ENCODE data around the gene TMEM272.

TMEM272 gene

GRCh38 chr13:51844862-51845573 lies at the start of gene TMEM272:
Gene TMEM272 (minus strand): TSS chr13:51845177. CDS start chr13:51838530, 6,647 bp downstream.
- DNase-seq (ENCODE audit: low spot score) = peak; percentile 84

GRCh38 chr13:51894239-51894638 lies 49.3 kb upstream of the TMEM272 start:
- no peak for DNase-seq (ENCODE audit: low spot score)

GRCh38 chr13:51892657-51893056 lies 47.7 kb upstream of the TMEM272 start:
- no peak for DNase-seq (ENCODE audit: low spot score)

- no peak for DNase-seq (ENCODE audit: low spot score)
Measured at GRCh38 chr13:51887468-51887867, 42.5 kb upstream of the TMEM272 start.

- DNase-seq (ENCODE audit: low spot score) = no peak
Measured at GRCh38 chr13:51885651-51886050, 40.7 kb upstream of the TMEM272 start.

GRCh38 chr13:51883226-51883600 lies 38.2 kb upstream of the TMEM272 start:
- DNase-seq (ENCODE audit: low spot score) = no peak

- no peak for DNase-seq (ENCODE audit: low spot score)
Measured at GRCh38 chr13:51882570-51883225, 37.7 kb upstream of the TMEM272 start.

- DNase-seq (ENCODE audit: low spot score) = no peak
Measured at GRCh38 chr13:51881296-51881695, 36.3 kb upstream of the TMEM272 start.

- no peak for DNase-seq (ENCODE audit: low spot score)
Measured at GRCh38 chr13:51879133-51879532, 34.2 kb upstream of the TMEM272 start.

- no peak for DNase-seq (ENCODE audit: low spot score)
Measured at GRCh38 chr13:51874651-51875050, 29.7 kb upstream of the TMEM272 start.

GRCh38 chr13:51873837-51874236 lies 28.9 kb upstream of the TMEM272 start:
- no peak for DNase-seq (ENCODE audit: low spot score)

- no peak for DNase-seq (ENCODE audit: low spot score)
Measured at GRCh38 chr13:51873117-51873798, 28.3 kb upstream of the TMEM272 start.

GRCh38 chr13:51870616-51871015 lies 25.6 kb upstream of the TMEM272 start:
- no peak for DNase-seq (ENCODE audit: low spot score)

GRCh38 chr13:51869916-51870315 lies 24.9 kb upstream of the TMEM272 start:
- DNase-seq (ENCODE audit: low spot score) = no peak

- DNase-seq (ENCODE audit: low spot score) = no peak
Measured at GRCh38 chr13:51867062-51867461, 22.1 kb upstream of the TMEM272 start.

- no peak for DNase-seq (ENCODE audit: low spot score)
Measured at GRCh38 chr13:51865838-51866237, 20.9 kb upstream of the TMEM272 start.

GRCh38 chr13:51862957-51863356 lies 18.0 kb upstream of the TMEM272 start:
- DNase-seq (ENCODE audit: low spot score) = no peak

GRCh38 chr13:51861723-51862300 lies 16.8 kb upstream of the TMEM272 start, which contains the start of gene CCDC70:
Gene CCDC70 (plus strand): TSS chr13:51861969. CDS start chr13:51865412, 3,443 bp downstream.
- no peak for DNase-seq (ENCODE audit: low spot score)

GRCh38 chr13:51858433-51859247 lies 13.7 kb upstream of the TMEM272 start:
- DNase-seq (ENCODE audit: low spot score) = no peak

GRCh38 chr13:51856998-51857397 lies 12.0 kb upstream of the TMEM272 start:
- no peak for DNase-seq (ENCODE audit: low spot score)

GRCh38 chr13:51856027-51856736 lies 11.2 kb upstream of the TMEM272 start:
- no peak for DNase-seq (ENCODE audit: low spot score)
